CD4-positive, alpha-beta T cell (primary cell): ENCODE measurements around the gene SHF. TPM values are rescaled to one million over a fixed set of nuclear protein-coding genes. Genes with fewer than 3 reads are reported as not detected.

Source experiments
- ATAC-seq: fragments of 200-7000 bp; cut with Tn5 transposase; one replicate; pipeline ENCODE4 v1.10.0; 2022; ENCODE audit warnings: mild to moderate bottlenecking; ENCODE audit not compliant: poor library complexity
- CTCF ChIA-PET: fragments of 350-600 bp; sonication (Branson Sonifier 250); formaldehyde crosslinking; loops from one replicate; lab custom pipeline; 2021; ENCODE audit warnings: antibody characterized with exemption, inconsistent platforms; lab: Charles Lee
- POLR2A ChIA-PET: fragments of 350-600 bp; sonication (Branson Sonifier 250); formaldehyde crosslinking; loops from one replicate; lab custom pipeline; 2021; ENCODE audit warnings: antibody characterized with exemption, inconsistent platforms; lab: Charles Lee
- DNase-seq, 14 experiments: peaks; one replicate each; pipeline ENCODE4 v3.0.0-alpha.2; 2013 to 2020; ENCODE audit warnings: mixed read lengths in 2 of 14
- H3K27ac ChIP-seq, 2 donors: one replicate each; pipeline versions ENCODE4 v1.5.1 to v1.7.0; 2013; ENCODE audit warnings: low read length in 2 of 2, low read depth in 1 of 2, mild to moderate bottlenecking in 1 of 2
- H3K27me3 ChIP-seq, 2 experiments: 1 replicate in 1 of 2; 2 replicates in 1 of 2; pipeline versions ENCODE4 v1.6.1 to v1.7.0; 2013; ENCODE audit warnings: low read length in 2 of 2, control low read depth in 1 of 2, mild to moderate bottlenecking in 1 of 2, moderate library complexity in 1 of 2; ENCODE audit not compliant: insufficient read depth in 2 of 2, control insufficient read depth in 1 of 2
- H3K36me3 ChIP-seq: one replicate; pipeline ENCODE4 v1.6.1; 2013; ENCODE audit warnings: low read length, control low read depth; ENCODE audit not compliant: insufficient read depth
- H3K4me1 ChIP-seq: one replicate; pipeline ENCODE4 v1.6.1; 2013; ENCODE audit warnings: low read length, control low read depth; ENCODE audit not compliant: insufficient read depth
- H3K4me3 ChIP-seq: one replicate; pipeline ENCODE4 v1.5.1; 2013; ENCODE audit warnings: mild to moderate bottlenecking, low read length, moderate library complexity
- H3K9me3 ChIP-seq, 2 experiments: 1 replicate in 1 of 2; 2 replicates in 1 of 2; pipeline versions ENCODE4 v1.6.1 to v1.7.0; 2013; ENCODE audit warnings: low read length in 2 of 2, mild to moderate bottlenecking in 2 of 2, control low read depth in 1 of 2, moderate library complexity in 1 of 2; ENCODE audit not compliant: control insufficient read depth in 1 of 2, insufficient read depth in 1 of 2
- H3K27ac Mint-ChIP-seq: one replicate; pipeline ENCODE4 v1.8.0; 2020; ENCODE audit warnings: mixed read lengths
- H3K27me3 Mint-ChIP-seq: one replicate; pipeline ENCODE4 v1.8.0; 2021; ENCODE audit warnings: mixed read lengths
- H3K36me3 Mint-ChIP-seq: one replicate; pipeline ENCODE4 v1.8.0; 2021; ENCODE audit warnings: low read depth, mixed read lengths
- H3K4me1 Mint-ChIP-seq: one replicate; pipeline ENCODE4 v1.8.0; 2021; ENCODE audit warnings: low read depth, mixed read lengths
- H3K4me3 Mint-ChIP-seq: one replicate; pipeline ENCODE4 v1.8.0; 2020; ENCODE audit warnings: mild to moderate bottlenecking, mixed read lengths
- H3K9me3 Mint-ChIP-seq: one replicate; pipeline ENCODE4 v1.8.0; 2020; ENCODE audit warnings: mixed read lengths
- intact Hi-C, 2 experiments: fragments of 100-400 bp; cut with DNase I in 1 of 2; cut with micrococcal nuclease in 1 of 2; formaldehyde crosslinking; loops; one replicate each; pipeline versions ENCODE4 v1.15.1 to v1.9.0; 2023 to 2025; cut with DNase I, micrococcal nuclease
- total RNA-seq, 174 experiments: library from RNA in 2 of 174; stranded (reverse) in 2 of 174; gene quantifications; one replicate each; pipeline ENCODE4 v1.2.3 and lab custom pipeline; 2021 to 2026
- TF ChIP-seq, protein P1 (sequence below): fragments of 200-600 bp; IDR thresholded peaks from one replicate; pipeline ENCODE4 v1.8.0; 2022; ENCODE audit warnings: antibody characterized with exemption, mild to moderate bottlenecking

The SHF gene
- total RNA-seq, 2 experiments from 2014 or later: 3.7 to 3.9 TPM

GRCh38 chr15:45155739-45156138 is 32.0 kb downstream of the SHF start:
- TF ChIP-seq, protein P1, sequence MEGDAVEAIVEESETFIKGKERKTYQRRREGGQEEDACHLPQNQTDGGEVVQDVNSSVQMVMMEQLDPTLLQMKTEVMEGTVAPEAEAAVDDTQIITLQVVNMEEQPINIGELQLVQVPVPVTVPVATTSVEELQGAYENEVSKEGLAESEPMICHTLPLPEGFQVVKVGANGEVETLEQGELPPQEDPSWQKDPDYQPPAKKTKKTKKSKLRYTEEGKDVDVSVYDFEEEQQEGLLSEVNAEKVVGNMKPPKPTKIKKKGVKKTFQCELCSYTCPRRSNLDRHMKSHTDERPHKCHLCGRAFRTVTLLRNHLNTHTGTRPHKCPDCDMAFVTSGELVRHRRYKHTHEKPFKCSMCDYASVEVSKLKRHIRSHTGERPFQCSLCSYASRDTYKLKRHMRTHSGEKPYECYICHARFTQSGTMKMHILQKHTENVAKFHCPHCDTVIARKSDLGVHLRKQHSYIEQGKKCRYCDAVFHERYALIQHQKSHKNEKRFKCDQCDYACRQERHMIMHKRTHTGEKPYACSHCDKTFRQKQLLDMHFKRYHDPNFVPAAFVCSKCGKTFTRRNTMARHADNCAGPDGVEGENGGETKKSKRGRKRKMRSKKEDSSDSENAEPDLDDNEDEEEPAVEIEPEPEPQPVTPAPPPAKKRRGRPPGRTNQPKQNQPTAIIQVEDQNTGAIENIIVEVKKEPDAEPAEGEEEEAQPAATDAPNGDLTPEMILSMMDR: no peak
- Histone ChIP-seq H3K27ac (no peak overlapping the region), H3K4me3 (no peak overlapping the region), H3K9me3 (no peaks in the 10 kb centered on the region), H3K4me1 (no peaks in the 10 kb centered on the region), H3K36me3 (no peaks in the 10 kb centered on the region), H3K27me3 (no peaks in the 10 kb centered on the region)
- no peak for ATAC-seq
- Mint-ChIP-seq H3K4me1 (no peaks in the 10 kb centered on the region), H3K36me3 (no peaks in the 10 kb centered on the region), H3K27me3 (no peaks in the 10 kb centered on the region), H3K27ac (no peak overlapping the region), H3K9me3 (no peaks in the 10 kb centered on the region), H3K4me3 (no peak overlapping the region)
- intact Hi-C loops: loop anchor here in 1 of 2 experiments (1.0 kb wide), 1 partner anchor 106 kb away; no protein-coding TSS in a partner anchor
- DNase-seq: no peak
- CTCF ChIA-PET: interaction anchor here (1.1 kb wide), 1 partner anchor 50 kb away, joined by 3 read pairs; no protein-coding TSS in a partner anchor
- POLR2A ChIA-PET: no interaction called here

DNA sequence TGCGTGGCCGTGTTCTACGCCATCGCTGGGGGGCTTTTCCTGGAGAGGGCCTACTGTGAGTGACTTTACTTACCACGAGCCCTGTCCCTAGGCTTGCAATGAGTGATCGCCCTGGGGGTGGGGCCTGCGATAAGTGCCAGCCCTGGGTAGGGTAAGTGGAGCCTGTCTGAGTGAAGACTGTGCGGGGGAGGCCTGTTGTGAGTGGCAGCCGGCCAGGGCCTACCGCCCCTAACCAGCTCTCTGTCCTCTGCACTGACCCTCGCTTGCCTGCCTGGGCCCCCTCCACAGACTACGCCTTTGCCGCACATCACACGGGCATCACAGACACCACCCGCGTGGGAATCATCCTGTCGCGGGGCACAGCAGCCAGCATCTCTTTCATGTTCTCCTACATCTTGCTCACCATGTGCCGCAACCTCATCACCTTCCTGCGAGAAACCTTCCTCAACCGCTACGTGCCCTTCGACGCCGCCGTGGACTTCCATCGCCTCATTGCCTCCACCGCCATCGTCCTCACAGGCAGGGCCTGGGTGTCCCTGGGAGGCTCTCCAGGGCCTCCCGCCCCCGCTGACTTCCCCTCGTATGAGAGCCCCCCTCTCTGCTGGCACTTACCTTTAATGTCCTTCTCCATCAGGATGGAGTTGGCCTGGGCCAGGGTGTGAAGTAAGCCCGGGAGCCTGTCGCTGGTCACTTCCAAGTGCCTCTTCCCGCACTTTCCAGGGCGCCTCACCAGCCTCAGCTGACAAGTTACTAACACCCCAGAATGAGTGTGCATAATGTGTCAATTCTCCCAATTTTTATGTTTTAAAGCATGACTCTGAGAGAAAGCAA is 35.6 kb downstream of the SHF start:
- H3K36me3 ChIP-seq: no peaks in the 10 kb centered on the region
- Mint-ChIP-seq H3K9me3 (no peaks in the 10 kb centered on the region), H3K27ac (no peak overlapping the region), H3K4me1 (no peaks in the 10 kb centered on the region), H3K4me3 (no peak overlapping the region), H3K27me3 (no peaks in the 10 kb centered on the region), H3K36me3 (no peaks in the 10 kb centered on the region)
- no peaks in the 10 kb centered on the region for H3K9me3 ChIP-seq
- H3K27me3 ChIP-seq: no peaks in the 10 kb centered on the region
- CTCF ChIA-PET: no interaction called here
- ATAC-seq (no peak), DNase-seq (no peak)
- intact Hi-C loops: no loop called here
- no peak overlapping the region for H3K27ac ChIP-seq
- TF ChIP-seq, protein P1: no peak
- POLR2A ChIA-PET: no interaction called here
- H3K4me3 ChIP-seq: no peak overlapping the region
- no peaks in the 10 kb centered on the region for H3K4me1 ChIP-seq

GRCh38 chr15:45150997-45151396 is 36.8 kb downstream of the SHF start:
- Mint-ChIP-seq H3K27me3 (no peaks in the 10 kb centered on the region), H3K9me3 (no peaks in the 10 kb centered on the region), H3K4me1 (no peaks in the 10 kb centered on the region), H3K27ac (no peak overlapping the region), H3K4me3 (no peak overlapping the region), H3K36me3 (no peaks in the 10 kb centered on the region)
- no peaks in the 10 kb centered on the region for H3K36me3 ChIP-seq
- H3K4me3 ChIP-seq: no peak overlapping the region
- no peaks in the 10 kb centered on the region for H3K4me1 ChIP-seq
- POLR2A ChIA-PET: no interaction called here
- TF ChIP-seq, protein P1: no peak
- CTCF ChIA-PET: no interaction called here
- DNase-seq (no peak), ATAC-seq (no peak)
- no peak overlapping the region for H3K27ac ChIP-seq
- intact Hi-C loops: no loop called here
- H3K9me3 ChIP-seq: no peaks in the 10 kb centered on the region
- H3K27me3 ChIP-seq: no peaks in the 10 kb centered on the region
